Renal cortex interstitium (tissue), 11 donors: ENCODE results near the gene PDE3A. TPM values are rescaled to one million over a fixed set of nuclear protein-coding genes. Genes with fewer than 3 reads are reported as not detected.

Experiments
- DNase-seq, 11 donors: peaks; one replicate each; pipeline ENCODE4 v3.0.0-alpha.2; 2013; ENCODE audit warnings: low read depth in 9 of 11, low spot score in 4 of 11; ENCODE audit errors: extremely low read depth in 1 of 11
- polyA plus RNA-seq, 3 donors: library from polyadenylated mRNA; unstranded; fragments of 120-200 nt; gene quantifications; one replicate each; pipeline ENCODE4 v1.2.1, GENCODE V29; 2013; ENCODE audit not compliant: insufficient read length in 3 of 3

PDE3A gene
- polyA plus RNA-seq, 3 donors: 24.5 to 28.8 (median 24.9) TPM

- no peak for DNase-seq
These were observed 36.4 kb downstream of the PDE3A start for GRCh38 chr12:20404576-20405346.

GRCh38 chr12:20409607-20410377 lies 41.5 kb downstream of the PDE3A start:
- DNase-seq: no peak

- DNase-seq: no peak
These were observed 42.4 kb downstream of the PDE3A start for GRCh38 chr12:20410734-20411133.

GRCh38 chr12:20411345-20411744 lies 43.0 kb downstream of the PDE3A start:
- no peak for DNase-seq

GRCh38 chr12:20415028-20415427 lies 46.7 kb downstream of the PDE3A start:
- no peak for DNase-seq

GRCh38 chr12:20415641-20416040 lies 47.3 kb downstream of the PDE3A start:
- DNase-seq: no peak

- peak in 2 of 11 donors; percentile 16 to 29 for DNase-seq
These were observed 52.2 kb downstream of the PDE3A start for GRCh38 chr12:20420557-20420956.

- no peak for DNase-seq
These were observed 53.1 kb downstream of the PDE3A start for GRCh38 chr12:20421421-20421820.

- no peak for DNase-seq
These were observed 55.2 kb downstream of the PDE3A start for GRCh38 chr12:20423557-20423956.

- DNase-seq: no peak
These were observed 56.5 kb downstream of the PDE3A start for GRCh38 chr12:20424841-20425240.

- DNase-seq: no peak
These were observed 57.9 kb downstream of the PDE3A start for GRCh38 chr12:20426191-20426590.

GRCh38 chr12:20426957-20427356 lies 58.6 kb downstream of the PDE3A start:
- DNase-seq: no peak

- no peak for DNase-seq
These were observed 61.5 kb downstream of the PDE3A start for GRCh38 chr12:20429852-20430251.

GRCh38 chr12:20432290-20432689 lies 64.0 kb downstream of the PDE3A start:
- DNase-seq: no peak

GRCh38 chr12:20434996-20435395 lies 66.7 kb downstream of the PDE3A start:
- DNase-seq: no peak

GRCh38 chr12:20436316-20436715 lies 68.0 kb downstream of the PDE3A start:
- peak in 3 of 11 donors; percentile 24 to 49 (median 31) for DNase-seq

GRCh38 chr12:20438299-20438779 lies 70.0 kb downstream of the PDE3A start:
- peak in 1 of 11 donors; percentile 20 for DNase-seq

GRCh38 chr12:20439626-20440025 lies 71.3 kb downstream of the PDE3A start:
- DNase-seq: no peak

GRCh38 chr12:20440408-20440807 lies 72.1 kb downstream of the PDE3A start:
- no peak for DNase-seq

GRCh38 chr12:20442322-20442721 lies 74.0 kb downstream of the PDE3A start:
- no peak for DNase-seq
